ENCODE data around the gene TEX35.
A peak's percentile ranks its signal among the peaks of the same experiment; 100 is the strongest.

TEX35 gene

DNA sequence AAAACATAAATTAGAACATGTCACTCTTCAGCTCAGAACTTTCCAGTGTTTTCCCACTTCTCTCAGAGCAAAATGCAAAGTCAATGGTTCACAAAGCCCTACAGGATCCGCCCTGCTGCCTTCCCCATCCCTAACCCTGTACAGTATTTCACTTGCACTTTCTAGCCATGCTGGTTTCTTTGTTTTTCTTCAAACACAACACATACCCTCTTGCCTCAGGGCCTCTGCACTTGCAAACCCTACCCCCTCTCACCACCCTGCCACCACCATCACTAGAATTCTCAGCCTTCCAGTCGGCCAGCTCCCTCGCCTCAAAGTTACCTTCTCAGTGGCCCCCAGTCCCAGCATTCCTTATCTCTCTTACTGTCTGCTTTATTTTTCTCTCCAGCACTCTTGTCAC lies 17.6 kb downstream of the TEX35 start:
- peaks cover 10% of the 10 kb centered on the region for H3K4me1 ChIP-seq (ENCODE audit: insufficient read depth, insufficient read length)
- no peak for DNase-seq (ENCODE audit: low read depth, low spot score)
- H3K9ac ChIP-seq (ENCODE audit: insufficient read length, low read depth) = no peak overlapping the region
- no peaks in the 10 kb centered on the region for H3K27me3 ChIP-seq (ENCODE audit: insufficient read depth, insufficient read length)
- H3K36me3 ChIP-seq (ENCODE audit: insufficient read depth, insufficient read length, low read length) = no peaks in the 10 kb centered on the region
- no peaks in the 10 kb centered on the region for H3K9me3 ChIP-seq (ENCODE audit: insufficient read depth, low read length)
- no peak overlapping the region for H3K4me3 ChIP-seq (ENCODE audit: insufficient read length, low read depth)
- TF ChIP-seq YY1 (IDR thresholded peaks at IDR 0.05; ENCODE audit: insufficient read depth, insufficient read length) (no peak), SUZ12 (IDR thresholded peaks at IDR 0.05; ENCODE audit: extremely low read depth, insufficient read depth, insufficient read length) (no peak), ZNF274 (IDR thresholded peaks at IDR 0.05; ENCODE audit: low read depth, low read length) (no peak)

DNA sequence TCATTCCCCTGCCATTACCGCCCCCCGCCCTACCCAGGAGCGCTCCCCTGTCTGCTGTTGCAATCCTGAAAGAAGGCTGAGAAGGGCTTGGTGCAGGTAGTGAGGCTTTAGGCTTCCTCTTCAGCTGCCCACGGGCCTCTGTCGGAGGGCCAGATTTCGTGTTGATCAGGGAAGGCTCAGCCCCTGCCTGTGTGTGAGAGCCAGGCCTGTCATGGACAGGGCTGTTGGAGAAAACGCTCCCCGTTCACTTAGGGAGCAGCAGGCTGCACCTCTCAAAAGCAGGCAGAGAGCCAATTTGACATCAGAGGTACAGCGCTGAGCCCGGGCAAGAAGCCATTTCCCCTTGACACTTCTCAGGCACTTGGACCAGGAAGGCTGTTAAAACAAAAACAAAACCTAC lies 19.0 kb downstream of the TEX35 start:
- Histone ChIP-seq H3K9ac (ENCODE audit: insufficient read length, low read depth) (no peak overlapping the region), H3K4me3 (ENCODE audit: insufficient read length, low read depth) (no peak overlapping the region)

DNA sequence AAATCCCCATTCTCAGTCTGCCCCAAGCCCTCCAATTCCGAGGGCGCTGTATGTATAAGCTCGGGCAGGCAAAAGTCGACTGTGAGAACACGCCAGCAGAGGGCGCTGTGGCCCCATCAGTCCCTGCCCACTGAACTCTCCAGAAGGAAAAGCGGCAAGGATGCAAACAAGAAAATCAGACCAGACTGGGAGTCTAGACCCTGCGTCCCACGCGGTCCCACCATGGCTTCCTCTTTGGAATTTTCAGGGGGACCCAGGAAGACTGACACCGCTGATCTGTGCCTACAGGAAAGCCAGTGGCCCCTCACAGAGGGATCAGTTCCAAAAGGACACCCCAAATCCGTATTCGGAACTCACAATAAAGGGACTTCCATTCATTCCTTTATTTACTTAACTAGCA lies 19.5 kb downstream of the TEX35 start:
- Histone ChIP-seq H3K36me3 (ENCODE audit: insufficient read depth, insufficient read length, low read length) (no peaks in the 10 kb centered on the region), H3K9ac (ENCODE audit: insufficient read length, low read depth) (peak overlapping the region; percentile 28), H3K4me1 (ENCODE audit: insufficient read depth, insufficient read length) (peaks cover 17% of the 10 kb centered on the region), H3K27me3 (ENCODE audit: insufficient read depth, insufficient read length) (no peaks in the 10 kb centered on the region), H3K4me3 (ENCODE audit: insufficient read length, low read depth) (no peak overlapping the region), H3K9me3 (ENCODE audit: insufficient read depth, low read length) (no peaks in the 10 kb centered on the region)
- TF ChIP-seq YY1 (IDR thresholded peaks at IDR 0.05; ENCODE audit: insufficient read depth, insufficient read length) (no peak), ZNF274 (IDR thresholded peaks at IDR 0.05; ENCODE audit: low read depth, low read length) (no peak), SUZ12 (IDR thresholded peaks at IDR 0.05; ENCODE audit: extremely low read depth, insufficient read depth, insufficient read length) (no peak)
- peak; percentile 82 for DNase-seq (ENCODE audit: low read depth, low spot score)

More for the DNA sequence above, 19.0 kb downstream of the TEX35 start:
- H3K4me1 ChIP-seq (ENCODE audit: insufficient read depth, insufficient read length) = peaks cover 12% of the 10 kb centered on the region
- no peaks in the 10 kb centered on the region for H3K9me3 ChIP-seq (ENCODE audit: insufficient read depth, low read length)
- DNase-seq (ENCODE audit: low read depth, low spot score) = no peak
- H3K27me3 ChIP-seq (ENCODE audit: insufficient read depth, insufficient read length) = no peaks in the 10 kb centered on the region
- no peak for TF ChIP-seq SUZ12 (IDR thresholded peaks at IDR 0.05; ENCODE audit: extremely low read depth, insufficient read depth, insufficient read length)
- TF ChIP-seq ZNF274 (IDR thresholded peaks at IDR 0.05; ENCODE audit: low read depth, low read length) = no peak
- TF ChIP-seq YY1 (IDR thresholded peaks at IDR 0.05; ENCODE audit: insufficient read depth, insufficient read length) = no peak
- H3K36me3 ChIP-seq (ENCODE audit: insufficient read depth, insufficient read length, low read length) = no peaks in the 10 kb centered on the region

DNA sequence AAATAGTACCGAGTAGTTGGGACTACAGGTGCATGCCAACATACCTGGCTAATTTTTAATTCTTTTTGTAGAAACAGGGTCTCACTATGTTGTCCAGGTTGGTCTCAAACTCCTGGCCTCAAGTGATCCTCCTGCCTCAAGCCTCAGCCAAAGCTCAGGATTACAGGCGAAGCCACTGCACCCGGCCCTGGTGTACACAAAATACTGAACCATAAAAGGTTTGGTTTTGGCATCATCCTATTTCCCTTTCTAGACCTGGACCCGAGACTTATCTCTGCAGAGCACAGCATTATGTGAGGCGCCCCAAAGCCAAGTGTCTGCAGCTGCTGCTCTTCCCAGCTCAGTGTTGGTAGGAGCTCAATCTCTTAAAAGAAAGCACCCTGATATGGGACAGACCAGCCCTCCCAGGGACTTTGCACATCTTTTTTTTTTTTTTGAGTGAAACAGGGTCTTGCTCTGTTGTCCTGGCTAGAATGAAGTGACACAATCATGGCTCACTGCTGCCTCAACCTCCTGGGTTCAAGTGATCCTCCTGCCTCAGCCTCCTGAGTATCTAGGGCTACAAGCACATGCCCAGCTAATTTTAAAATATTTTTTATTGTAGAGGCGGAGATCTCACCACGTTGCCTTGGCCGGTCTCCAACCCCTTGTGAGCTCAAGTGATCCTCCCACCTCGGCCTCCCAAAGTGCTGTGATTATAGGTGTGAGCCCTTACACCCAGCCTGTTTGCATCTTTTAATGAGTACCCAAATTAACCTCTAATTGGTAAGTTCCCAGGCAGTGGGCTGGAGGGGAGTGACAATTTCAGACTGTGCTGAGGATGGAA lies 20.4 kb downstream of the TEX35 start:
- no peak for DNase-seq (ENCODE audit: low read depth, low spot score)
- TF ChIP-seq ZNF274 (IDR thresholded peaks at IDR 0.05; ENCODE audit: low read depth, low read length) = no peak
- TF ChIP-seq YY1 (IDR thresholded peaks at IDR 0.05; ENCODE audit: insufficient read depth, insufficient read length) = no peak
- no peak for TF ChIP-seq SUZ12 (IDR thresholded peaks at IDR 0.05; ENCODE audit: extremely low read depth, insufficient read depth, insufficient read length)
- Histone ChIP-seq H3K36me3 (ENCODE audit: insufficient read depth, insufficient read length, low read length) (no peaks in the 10 kb centered on the region), H3K27me3 (ENCODE audit: insufficient read depth, insufficient read length) (no peaks in the 10 kb centered on the region), H3K9ac (ENCODE audit: insufficient read length, low read depth) (no peak overlapping the region), H3K9me3 (ENCODE audit: insufficient read depth, low read length) (no peaks in the 10 kb centered on the region), H3K4me1 (ENCODE audit: insufficient read depth, insufficient read length) (peaks cover 19% of the 10 kb centered on the region), H3K4me3 (ENCODE audit: insufficient read length, low read depth) (no peak overlapping the region)

DNA sequence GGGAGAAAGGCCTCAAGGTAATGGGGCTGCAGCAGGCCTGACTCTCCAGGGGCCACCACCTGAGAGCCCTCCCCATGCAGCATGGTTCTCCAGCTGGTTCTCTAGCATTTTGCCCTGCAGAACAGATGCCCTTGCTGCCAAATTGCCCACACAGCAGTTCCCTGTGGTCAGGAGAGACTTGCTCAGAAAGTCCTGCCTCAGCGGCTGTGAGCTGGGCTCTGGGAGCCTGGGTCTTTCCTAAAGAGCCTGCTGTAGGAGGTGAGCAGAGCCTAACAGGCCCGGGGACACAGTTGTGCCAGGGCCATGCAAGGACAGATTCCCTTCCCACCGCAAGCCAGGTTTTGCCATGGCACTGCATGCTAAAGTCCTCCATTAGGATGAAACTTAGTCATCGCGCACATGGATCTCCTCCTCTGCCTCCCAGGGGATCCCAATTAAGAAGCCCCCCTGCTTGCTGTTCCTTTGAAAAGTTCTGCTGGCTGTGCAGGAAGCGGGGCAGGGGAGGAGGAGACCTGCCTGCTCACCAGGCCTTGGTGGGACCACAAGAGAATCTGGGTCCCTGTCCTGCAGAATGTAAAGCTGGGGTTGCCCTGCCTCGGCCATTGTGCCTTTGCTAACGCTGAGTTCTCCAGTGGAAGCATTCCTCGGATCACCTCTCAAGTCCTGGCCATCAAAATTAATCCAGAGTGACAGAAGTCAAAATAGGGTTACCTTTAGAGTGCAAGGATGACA lies 21.4 kb downstream of the TEX35 start:
- H3K4me3 ChIP-seq (ENCODE audit: insufficient read length, low read depth) = no peak overlapping the region
- TF ChIP-seq ZNF274 (IDR thresholded peaks at IDR 0.05; ENCODE audit: low read depth, low read length) (no peak), YY1 (IDR thresholded peaks at IDR 0.05; ENCODE audit: insufficient read depth, insufficient read length) (no peak), SUZ12 (IDR thresholded peaks at IDR 0.05; ENCODE audit: extremely low read depth, insufficient read depth, insufficient read length) (no peak)

DNA sequence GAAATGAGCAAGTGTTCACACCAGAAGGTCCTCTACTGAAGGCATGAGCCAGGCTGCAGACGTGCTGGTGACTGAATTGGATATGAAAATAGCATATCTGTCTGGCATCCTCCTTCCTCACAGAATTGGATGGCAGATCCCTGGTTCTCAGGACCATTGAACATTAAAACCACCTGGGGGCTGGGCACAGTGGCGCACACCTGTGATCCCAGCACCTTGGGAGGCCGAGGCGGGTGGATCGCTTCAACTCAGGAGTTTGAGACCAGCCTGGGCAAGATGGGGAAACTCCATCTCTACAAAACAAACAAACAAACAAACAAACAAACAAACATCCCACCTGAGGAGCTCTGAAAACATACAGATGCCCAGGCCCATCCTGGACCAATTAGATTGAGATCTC lies 23.4 kb downstream of the TEX35 start:
- DNase-seq (ENCODE audit: low read depth, low spot score) = no peak
- Histone ChIP-seq H3K36me3 (ENCODE audit: insufficient read depth, insufficient read length, low read length) (no peaks in the 10 kb centered on the region), H3K4me3 (ENCODE audit: insufficient read length, low read depth) (no peak overlapping the region), H3K27me3 (ENCODE audit: insufficient read depth, insufficient read length) (no peaks in the 10 kb centered on the region), H3K4me1 (ENCODE audit: insufficient read depth, insufficient read length) (peaks cover 15% of the 10 kb centered on the region), H3K9ac (ENCODE audit: insufficient read length, low read depth) (no peak overlapping the region), H3K9me3 (ENCODE audit: insufficient read depth, low read length) (no peaks in the 10 kb centered on the region)
- TF ChIP-seq SUZ12 (IDR thresholded peaks at IDR 0.05; ENCODE audit: extremely low read depth, insufficient read depth, insufficient read length) (no peak), ZNF274 (IDR thresholded peaks at IDR 0.05; ENCODE audit: low read depth, low read length) (no peak), YY1 (IDR thresholded peaks at IDR 0.05; ENCODE audit: insufficient read depth, insufficient read length) (no peak)

More for the DNA sequence above, 21.4 kb downstream of the TEX35 start:
- no peaks in the 10 kb centered on the region for H3K27me3 ChIP-seq (ENCODE audit: insufficient read depth, insufficient read length)
- H3K9ac ChIP-seq (ENCODE audit: insufficient read length, low read depth) = no peak overlapping the region
- no peaks in the 10 kb centered on the region for H3K9me3 ChIP-seq (ENCODE audit: insufficient read depth, low read length)
- DNase-seq (ENCODE audit: low read depth, low spot score) = no peak
- H3K4me1 ChIP-seq (ENCODE audit: insufficient read depth, insufficient read length) = peaks cover 19% of the 10 kb centered on the region
- H3K36me3 ChIP-seq (ENCODE audit: insufficient read depth, insufficient read length, low read length) = no peaks in the 10 kb centered on the region

DNA sequence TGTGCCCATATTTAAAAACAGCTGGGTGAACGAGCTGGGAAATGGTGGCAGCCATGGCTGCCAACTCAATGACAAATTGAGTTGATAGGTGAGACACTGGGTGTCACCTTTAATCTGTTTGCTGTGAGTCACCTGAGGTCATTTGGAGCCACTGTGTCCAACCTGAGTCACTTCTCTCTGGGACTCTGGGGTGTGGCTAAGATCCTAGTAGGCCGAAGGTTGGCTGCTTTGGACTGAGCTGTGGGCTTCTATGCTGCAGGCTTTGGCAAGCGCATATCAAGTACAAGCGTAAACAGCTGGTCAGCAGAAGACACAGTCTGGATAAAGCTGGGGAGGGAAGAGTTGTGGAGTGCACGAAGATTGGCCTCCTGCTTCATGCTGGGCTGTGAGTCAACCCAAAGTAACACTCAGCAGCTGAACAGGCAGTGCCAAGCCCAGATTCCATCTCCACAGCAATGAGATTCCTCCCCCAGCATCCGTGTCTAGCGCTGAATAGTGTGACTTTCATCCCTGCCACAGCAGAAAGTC lies 24.0 kb downstream of the TEX35 start:
- TF ChIP-seq ZNF274 (IDR thresholded peaks at IDR 0.05; ENCODE audit: low read depth, low read length) (no peak), SUZ12 (IDR thresholded peaks at IDR 0.05; ENCODE audit: extremely low read depth, insufficient read depth, insufficient read length) (no peak), YY1 (IDR thresholded peaks at IDR 0.05; ENCODE audit: insufficient read depth, insufficient read length) (no peak)
- Histone ChIP-seq H3K9ac (ENCODE audit: insufficient read length, low read depth) (no peak overlapping the region), H3K4me3 (ENCODE audit: insufficient read length, low read depth) (no peak overlapping the region), H3K9me3 (ENCODE audit: insufficient read depth, low read length) (no peaks in the 10 kb centered on the region; the same call in 1 of the 2 replicates), H3K36me3 (ENCODE audit: insufficient read depth, insufficient read length, low read length) (no peaks in the 10 kb centered on the region), H3K27me3 (ENCODE audit: insufficient read depth, insufficient read length) (no peaks in the 10 kb centered on the region), H3K4me1 (ENCODE audit: insufficient read depth, insufficient read length) (peaks cover 12% of the 10 kb centered on the region)
- no peak for DNase-seq (ENCODE audit: low read depth, low spot score)

Measured in NT2/D1 (cell line).